ENCODE data around the gene SH2D7. TPM values are rescaled to one million over a fixed set of nuclear protein-coding genes. Genes with fewer than 3 reads are reported as not detected.

SH2D7 gene
- total RNA-seq, 1 experiment from 2014 or later, result not detected

GRCh38 chr15:78102211-78102610 is 9.8 kb downstream of the SH2D7 start:
- H4K20me1 ChIP-seq (ENCODE audit: insufficient read depth), result no peaks in the 10 kb centered on the region
- H3K4me2 ChIP-seq, result peak overlapping the region; percentile 60
- no TSS peak for BruUV-seq (replicated peaks)
- H3K79me2 ChIP-seq (ENCODE audit: low read depth), result no peaks in the 10 kb centered on the region
- no peaks in the 10 kb centered on the region for H3K9me2 ChIP-seq (ENCODE audit: insufficient read depth)
- no peak for TF ChIP-seq EZH2 (IDR thresholded peaks at IDR 0.05; ENCODE audit: low read depth)
- TF ChIP-seq CTCF (conservative IDR thresholded peaks at IDR 0.05), result no peak
- no peaks in the 10 kb centered on the region for H3K27me3 ChIP-seq (ENCODE audit: insufficient read depth, low read depth)
- H3K9me3 ChIP-seq (ENCODE audit: insufficient read depth, low read depth), result no peaks in the 10 kb centered on the region
- DNase-seq, result no peak
- H3K4me1 ChIP-seq (replicated peaks; ENCODE audit: insufficient read depth), result peaks cover 46% of the 10 kb centered on the region
- no peak overlapping the region for H2AFZ ChIP-seq
- peaks cover 9% of the 10 kb centered on the region; the same call in 1 of the 2 replicates for H3F3A ChIP-seq (ENCODE audit: insufficient read depth, low read depth)
- ChIA-PET CTCF (no interaction called here), POLR2A (ENCODE audit: unreplicated experiment) (no interaction called here)
- no peaks in the 10 kb centered on the region for H3K36me3 ChIP-seq (ENCODE audit: low read depth)
- intact Hi-C loops (cut with micrococcal nuclease; ENCODE audit: unreplicated experiment), result no loop called here
- no peak overlapping the region for H3K27ac ChIP-seq
- H3K4me3 ChIP-seq, result no peak overlapping the region

GRCh38 chr15:78102741-78103140 is 10.4 kb downstream of the SH2D7 start:
- Histone ChIP-seq H3K79me2 (ENCODE audit: low read depth) (no peaks in the 10 kb centered on the region), H3K27me3 (ENCODE audit: insufficient read depth, low read depth) (no peaks in the 10 kb centered on the region), H3K27ac (no peak overlapping the region), H3K9me2 (ENCODE audit: insufficient read depth) (no peaks in the 10 kb centered on the region), H3K4me3 (no peak overlapping the region), H4K20me1 (ENCODE audit: insufficient read depth) (no peaks in the 10 kb centered on the region), H2AFZ (no peak overlapping the region), H3F3A (ENCODE audit: insufficient read depth, low read depth) (peaks cover 9% of the 10 kb centered on the region; the same call in 1 of the 2 replicates), H3K9me3 (ENCODE audit: insufficient read depth, low read depth) (no peaks in the 10 kb centered on the region), H3K4me1 (replicated peaks; ENCODE audit: insufficient read depth) (peaks cover 46% of the 10 kb centered on the region), H3K36me3 (ENCODE audit: low read depth) (no peaks in the 10 kb centered on the region), H3K4me2 (no peak overlapping the region)
- CTCF ChIA-PET, result no interaction called here
- no peak for DNase-seq
- TF ChIP-seq EZH2 (IDR thresholded peaks at IDR 0.05; ENCODE audit: low read depth), result no peak
- POLR2A ChIA-PET (ENCODE audit: unreplicated experiment), result no interaction called here
- no TSS peak for BruUV-seq (replicated peaks)
- intact Hi-C loops (cut with micrococcal nuclease; ENCODE audit: unreplicated experiment), result no loop called here

GRCh38 chr15:78103406-78104118 is 11.2 kb downstream of the SH2D7 start:
- no TSS peak for BruUV-seq (replicated peaks)
- intact Hi-C loops (cut with micrococcal nuclease; ENCODE audit: unreplicated experiment), result no loop called here
- Histone ChIP-seq H3K27ac (0 out of 2 replicates have a peak overlapping the region, but pooled peaks have one; percentile 12), H3K36me3 (ENCODE audit: low read depth) (no peaks in the 10 kb centered on the region), H2AFZ (no peak overlapping the region; the same call in 1 of the 2 replicates), H3K4me2 (peak overlapping the region; percentile 42), H3K79me2 (ENCODE audit: low read depth) (no peaks in the 10 kb centered on the region), H3K27me3 (ENCODE audit: insufficient read depth, low read depth) (no peaks in the 10 kb centered on the region), H3K9me3 (ENCODE audit: insufficient read depth, low read depth) (no peaks in the 10 kb centered on the region), H3K4me1 (replicated peaks; ENCODE audit: insufficient read depth) (peaks cover 46% of the 10 kb centered on the region), H3K9me2 (ENCODE audit: insufficient read depth) (no peaks in the 10 kb centered on the region), H4K20me1 (ENCODE audit: insufficient read depth) (no peaks in the 10 kb centered on the region), H3K4me3 (no peak overlapping the region), H3F3A (ENCODE audit: insufficient read depth, low read depth) (peaks cover 9% of the 10 kb centered on the region; the same call in 1 of the 2 replicates)
- POLR2A ChIA-PET (ENCODE audit: unreplicated experiment), result no interaction called here
- peak; percentile 35 to 48 for DNase-seq
- no peak for TF ChIP-seq EZH2 (IDR thresholded peaks at IDR 0.05; ENCODE audit: low read depth)
- TF ChIP-seq CTCF (conservative IDR thresholded peaks at IDR 0.05), result no peak
- CTCF ChIA-PET, result no interaction called here
